Smooth muscle cell (in vitro differentiated cells): Measurements from ENCODE around the gene CA5A. TPM values are rescaled to one million over a fixed set of nuclear protein-coding genes. Genes with fewer than 3 reads are reported as not detected.
"Not testable (repeated sequence)": the region's sequence is repeated elsewhere in the genome, so short reads cannot be mapped to it uniquely, and the experiment has no call there.

Source experiments
- DNase-seq: peaks from one replicate; lab custom pipeline; 2025; ENCODE audit not compliant: unreplicated experiment; lab: John Stamatoyannopoulos, UW
- H2AFZ ChIP-seq: fragments of 200-600 bp; sonication (generic); 2 replicates; pipeline ENCODE4 v1.6.0; 2016; ENCODE audit warnings: antibody characterized with exemption, low read depth, mild to moderate bottlenecking
- H3F3A ChIP-seq: fragments of 200-600 bp; sonication (generic); 2 replicates; pipeline ENCODE4 v1.6.0; 2017; ENCODE audit warnings: antibody characterized with exemption, low read depth
- H3K27ac ChIP-seq: fragments of 200-600 bp; sonication (generic); 2 replicates; pipeline ENCODE4 v1.5.1; 2016; ENCODE audit warnings: low read depth, mild to moderate bottlenecking
- H3K27me3 ChIP-seq: fragments of 200-600 bp; sonication (generic); 2 replicates; pipeline ENCODE4 v1.6.1; 2016; ENCODE audit warnings: low read depth, mild to moderate bottlenecking
- H3K36me3 ChIP-seq: fragments of 200-600 bp; sonication (generic); 2 replicates; pipeline ENCODE4 v1.5.1; 2016; ENCODE audit warnings: low read depth
- H3K4me1 ChIP-seq: fragments of 200-600 bp; sonication (generic); 2 replicates; pipeline ENCODE4 v1.5.1; 2016; ENCODE audit warnings: low read depth
- H3K4me2 ChIP-seq: fragments of 200-600 bp; sonication (generic); 2 replicates; pipeline ENCODE4 v1.6.0; 2016; ENCODE audit warnings: mild to moderate bottlenecking
- H3K4me3 ChIP-seq: fragments of 200-600 bp; sonication (generic); 2 replicates; pipeline ENCODE4 v1.5.1; 2016; ENCODE audit warnings: mild to moderate bottlenecking
- H3K79me2 ChIP-seq: fragments of 200-600 bp; sonication (generic); 2 replicates; pipeline ENCODE4 v1.6.0; 2016; ENCODE audit warnings: low read depth, mild to moderate bottlenecking
- H3K9ac ChIP-seq: fragments of 200-600 bp; sonication (generic); 2 replicates; pipeline ENCODE4 v1.6.0; 2016; ENCODE audit warnings: low read depth
- H3K9me3 ChIP-seq: fragments of 200-600 bp; sonication (generic); replicated peaks from 2 replicates; pipeline ENCODE4 v1.5.1; 2016; ENCODE audit warnings: low read depth
- H4K20me1 ChIP-seq: fragments of 200-600 bp; sonication (generic); 2 replicates; pipeline ENCODE4 v1.6.0; 2016; ENCODE audit warnings: low read depth
- CTCF ChIP-seq: fragments of 200-600 bp; sonication (generic); IDR thresholded peaks from 2 replicates; pipeline ENCODE4 v1.5.1; 2017; ENCODE audit warnings: borderline replicate concordance, mild to moderate bottlenecking, antibody characterized with exemption; ENCODE audit not compliant: insufficient read depth, poor library complexity, severe bottlenecking
- WGBS: methylation state at CpG from one replicate; pipeline ENCODE4 v1.1.7; 2016; ENCODE audit warnings: low lambda C conversion rate; 5-methylcytosine and 5-hydroxymethylcytosine counted together
- polyA plus RNA-seq: library from polyadenylated mRNA; unstranded; fragments of >200 nt; fragmentation: Nextera tagmentation; extraction: Ambion mirVana; gene quantifications from 2 replicates; pipeline ENCODE4 v1.2.1, GENCODE V29; 2016
- total RNA-seq: library from RNA; depleted of rRNA; stranded (reverse); fragments of >200 nt; gene quantifications from 2 replicates; pipeline ENCODE4 v1.2.3, GENCODE V29; 2014

The CA5A gene
- total and polyA plus RNA-seq, 2 experiments from 2014 or later: not detected

- no peak for DNase-seq
- Histone ChIP-seq H2AFZ (no peak overlapping the region), H3K4me2 (no peak overlapping the region), H3K36me3 (no peaks in the 10 kb centered on the region), H3K27ac (no peak overlapping the region), H3K27me3 (no peaks in the 10 kb centered on the region), H3K4me1 (no peaks in the 10 kb centered on the region), H3F3A (no peaks in the 10 kb centered on the region), H4K20me1 (no peaks in the 10 kb centered on the region), H3K79me2 (no peaks in the 10 kb centered on the region), H3K4me3 (no peak overlapping the region), H3K9me3 (no peaks in the 10 kb centered on the region), H3K9ac (no peak overlapping the region)
- TF ChIP-seq CTCF: no peak
- 95% methylated on average over 4 of the region's 4 CpGs for WGBS
Measured at GRCh38 chr16:87938412-87938949, 2.2 kb upstream of the CA5A start.

DNA sequence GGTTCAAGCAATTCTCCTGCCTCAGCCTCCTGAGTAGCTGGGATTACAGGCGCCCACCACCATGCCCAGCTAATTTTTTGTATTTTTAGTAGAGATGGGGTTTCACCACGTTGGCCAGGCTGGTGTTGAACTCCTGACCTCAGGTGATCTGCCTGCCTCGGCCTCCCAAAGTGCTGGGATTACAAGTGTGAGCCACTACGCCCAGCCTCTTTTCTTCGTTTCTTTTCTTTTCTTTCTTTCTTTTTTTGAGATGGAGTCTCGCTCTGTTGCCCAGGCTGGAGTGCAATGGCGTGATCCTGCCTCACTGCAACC lies 858 bp upstream of the CA5A start:
- DNase-seq, H3K27me3 ChIP-seq, H3K36me3 ChIP-seq, H3K4me2 ChIP-seq, H4K20me1 ChIP-seq, H3K79me2 ChIP-seq, H3F3A ChIP-seq, H2AFZ ChIP-seq, H3K9me3 ChIP-seq, H3K27ac ChIP-seq, H3K9ac ChIP-seq, H3K4me1 ChIP-seq, H3K4me3 ChIP-seq: not testable (repeated sequence)
- 93% methylated on average over 7 of the region's 7 CpGs for WGBS

- DNase-seq, H3F3A ChIP-seq, H3K36me3 ChIP-seq, H3K27me3 ChIP-seq, H3K9ac ChIP-seq, H4K20me1 ChIP-seq, H2AFZ ChIP-seq, H3K79me2 ChIP-seq, H3K9me3 ChIP-seq, H3K4me1 ChIP-seq, H3K4me3 ChIP-seq, H3K27ac ChIP-seq, H3K4me2 ChIP-seq: not testable (repeated sequence)
- WGBS: 91% methylated on average over 13 of the region's 14 CpGs
Measured at GRCh38 chr16:87936016-87936374, 334 bp downstream of the CA5A start.

DNA sequence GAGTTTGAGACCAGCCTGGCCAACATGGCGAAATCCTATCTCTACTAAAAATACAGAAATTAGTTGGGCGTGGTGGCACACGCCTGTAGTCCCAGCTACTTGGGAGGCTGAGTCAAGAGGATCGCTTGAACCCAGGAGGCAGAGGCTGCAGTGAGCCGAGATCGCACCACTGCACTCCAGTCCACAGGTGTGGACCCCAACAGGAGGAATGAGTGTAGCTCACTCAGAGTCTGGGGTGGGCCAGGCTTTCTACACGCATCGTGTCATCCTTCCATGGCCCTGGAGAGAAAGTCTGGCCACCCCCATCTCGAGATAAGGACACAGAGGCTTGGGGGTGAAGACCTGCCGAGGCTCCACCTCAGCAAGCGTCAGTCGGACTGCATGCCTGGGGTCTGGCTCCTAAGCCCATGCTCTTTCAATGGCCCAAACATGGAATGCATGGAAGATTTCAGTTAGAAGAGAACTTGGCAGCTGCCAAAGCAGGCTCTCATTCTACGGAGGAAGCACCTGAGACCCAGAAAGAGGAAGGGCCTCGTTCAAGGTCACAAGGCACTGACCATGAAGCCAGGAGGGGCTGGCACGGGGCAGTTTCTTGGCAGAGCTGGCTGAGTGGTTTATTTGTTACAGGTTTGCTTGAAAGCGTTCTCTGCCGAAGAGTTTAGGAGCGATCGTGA lies 1.4 kb downstream of the CA5A start:
- not testable (repeated sequence) for H3K36me3 ChIP-seq, H3K4me2 ChIP-seq, H3K27me3 ChIP-seq, H3K9ac ChIP-seq, H4K20me1 ChIP-seq, DNase-seq, H3K4me3 ChIP-seq, H2AFZ ChIP-seq, H3K4me1 ChIP-seq, H3K9me3 ChIP-seq, H3K27ac ChIP-seq, H3F3A ChIP-seq, H3K79me2 ChIP-seq
- 93% methylated on average over 19 of the region's 19 CpGs for WGBS

DNA sequence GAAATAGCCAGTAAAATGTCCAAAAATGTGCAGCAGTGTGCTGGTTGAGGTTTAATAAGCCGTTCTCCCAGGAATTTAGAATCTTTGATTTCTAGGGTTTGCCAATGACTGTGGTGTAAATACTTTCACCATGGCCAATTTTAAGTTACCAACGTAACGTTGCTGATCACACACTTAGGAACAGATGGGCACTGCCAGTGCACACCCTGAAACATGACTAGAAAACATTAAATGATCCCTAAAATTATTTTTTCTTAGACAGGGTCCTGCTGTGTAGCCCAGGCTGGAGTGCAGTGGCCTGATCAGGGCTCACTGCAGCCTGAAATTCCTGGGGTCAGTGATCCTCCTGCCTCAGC lies 3.2 kb downstream of the CA5A start:
- H3K9me3 ChIP-seq: no peaks in the 10 kb centered on the region
- no peak overlapping the region for H2AFZ ChIP-seq
- no peak for TF ChIP-seq CTCF
- H3K27me3 ChIP-seq: no peaks in the 10 kb centered on the region
- no peak overlapping the region for H3K4me2 ChIP-seq
- 100% methylated on average over 3 of the region's 3 CpGs for WGBS
- no peaks in the 10 kb centered on the region for H4K20me1 ChIP-seq
- H3K4me1 ChIP-seq: no peaks in the 10 kb centered on the region
- H3K9ac ChIP-seq: no peak overlapping the region
- H3F3A ChIP-seq: peaks cover 7% of the 10 kb centered on the region
- H3K27ac ChIP-seq: no peak overlapping the region
- H3K36me3 ChIP-seq: no peaks in the 10 kb centered on the region
- H3K79me2 ChIP-seq: no peaks in the 10 kb centered on the region
- no peak overlapping the region for H3K4me3 ChIP-seq
- DNase-seq: no peak

- not testable (repeated sequence) for H3F3A ChIP-seq, H2AFZ ChIP-seq, H4K20me1 ChIP-seq, H3K4me1 ChIP-seq, H3K27me3 ChIP-seq, DNase-seq, H3K4me2 ChIP-seq, H3K79me2 ChIP-seq, H3K9me3 ChIP-seq, H3K36me3 ChIP-seq, H3K4me3 ChIP-seq
- Histone ChIP-seq H3K9ac (peak overlapping the region; percentile 70), H3K27ac (peak overlapping the region; percentile 90)
- 94% methylated on average over 17 of the region's 17 CpGs for WGBS
Measured at GRCh38 chr16:87932475-87933139, 3.7 kb downstream of the CA5A start.
